GM12892 (cell line): ENCODE measurements around the gene BAIAP3.

Source experiments
- DNase-seq: peaks from one replicate; pipeline ENCODE4 v3.0.0; 2011; ENCODE audit not compliant: insufficient read length
- FAIRE-seq: peaks from 2 replicates; lab custom pipeline; 2011; peaks lifted over from hg19 to GRCh38; lab: Jason Lieb, UNC
- POLR2A ChIP-seq: IDR thresholded peaks from 2 replicates; pipeline ENCODE4 v1.6.1; 2011; ENCODE audit warnings: low read depth, low read length, control low read depth
- POLR2AphosphoS5 ChIP-seq: IDR thresholded peaks from 2 replicates; pipeline ENCODE4 v1.6.1; 2011; ENCODE audit warnings: low read depth, low read length, control low read depth
- TAF1 ChIP-seq: IDR thresholded peaks from 2 replicates; pipeline ENCODE4 v1.6.1; 2011; ENCODE audit warnings: low read depth, mild to moderate bottlenecking, control low read depth, low read length, borderline replicate concordance

Gene BAIAP3

DNA sequence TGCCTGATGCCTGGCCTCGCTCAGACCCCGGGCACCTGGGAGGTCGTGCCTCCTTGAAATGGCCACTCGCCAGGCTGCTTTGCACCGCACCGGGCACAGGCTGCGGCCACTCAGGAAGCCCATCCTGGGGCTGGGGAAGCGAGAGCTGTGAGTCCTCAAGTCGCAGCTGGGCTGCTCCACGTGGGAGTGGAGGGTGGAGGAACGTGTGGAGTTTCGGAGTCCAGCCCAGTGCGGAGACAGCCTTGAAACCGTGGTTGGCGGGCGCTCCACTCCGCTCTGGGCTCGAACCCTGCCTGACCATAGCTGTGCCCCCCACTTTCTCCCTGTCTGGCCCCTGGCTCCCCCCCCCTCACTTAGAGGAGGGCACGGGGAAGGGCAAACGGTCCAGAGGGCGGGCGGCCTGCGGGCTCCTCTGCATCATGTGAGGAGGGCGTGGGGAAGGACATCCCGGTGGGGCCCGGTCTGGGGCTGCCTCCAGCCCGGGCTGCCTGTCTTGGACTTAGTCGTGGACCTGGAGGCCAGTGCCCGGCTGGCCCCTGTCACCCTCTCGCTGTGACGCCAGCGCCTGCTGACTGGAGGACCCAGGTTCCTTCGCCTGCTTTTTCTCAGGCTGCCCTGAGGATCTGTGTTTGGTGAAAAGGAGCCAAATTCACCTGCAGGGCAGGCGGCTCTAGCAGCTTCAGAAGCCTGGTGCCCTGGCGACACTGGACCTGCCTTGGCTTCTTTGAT, 21.5 kb upstream of the BAIAP3 start:
- no peak for DNase-seq
- no peak for TF ChIP-seq POLR2AphosphoS5
- no peak for TF ChIP-seq TAF1
- TF ChIP-seq POLR2A, result no peak
- FAIRE-seq, result no peak

DNA sequence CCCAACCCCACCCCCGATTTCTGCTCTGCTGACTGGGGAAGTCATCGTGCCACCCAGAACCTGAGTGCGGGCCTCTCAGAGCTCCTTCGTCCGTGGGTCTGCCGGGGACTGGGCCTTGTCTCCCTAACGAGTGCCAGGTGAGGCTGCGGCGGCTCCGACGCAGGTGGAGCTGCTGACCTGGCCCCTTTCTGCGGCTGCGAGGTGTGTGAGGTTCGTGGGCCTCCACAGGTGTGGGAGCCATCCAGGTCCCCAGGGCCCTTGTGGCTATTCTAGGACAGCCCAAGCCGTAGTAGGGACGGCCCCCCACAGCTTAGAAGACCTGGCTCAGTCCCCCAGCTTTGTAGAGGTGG, 21.0 kb upstream of the BAIAP3 start:
- no peak for FAIRE-seq

DNA sequence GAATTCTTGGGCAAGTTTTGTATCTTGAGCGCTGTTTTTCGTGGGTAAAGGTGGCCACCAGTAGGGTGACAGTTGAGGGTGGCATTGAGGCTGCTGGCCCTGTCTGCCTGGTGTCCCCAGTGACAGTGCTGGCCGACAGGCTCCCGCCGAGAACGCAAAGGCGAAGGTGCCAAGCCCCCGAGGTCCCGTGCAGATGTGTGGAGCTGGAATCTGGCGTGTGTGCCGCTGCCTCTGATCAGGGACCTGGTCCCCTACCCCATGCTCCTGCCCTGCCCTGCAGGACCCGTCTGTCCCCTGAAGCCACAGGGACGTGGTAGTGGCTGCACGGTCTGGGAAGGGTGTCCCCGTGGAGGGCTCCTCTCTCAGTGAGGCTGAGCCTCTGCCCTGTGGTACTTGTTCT, 20.5 kb upstream of the BAIAP3 start:
- FAIRE-seq (no peak), DNase-seq (no peak)
- TF ChIP-seq POLR2AphosphoS5 (no peak), TAF1 (no peak), POLR2A (no peak)

More for the DNA sequence above, 21.0 kb upstream of the BAIAP3 start:
- DNase-seq, result no peak
- TF ChIP-seq POLR2AphosphoS5, result no peak
- no peak for TF ChIP-seq POLR2A
- TF ChIP-seq TAF1, result no peak

DNA sequence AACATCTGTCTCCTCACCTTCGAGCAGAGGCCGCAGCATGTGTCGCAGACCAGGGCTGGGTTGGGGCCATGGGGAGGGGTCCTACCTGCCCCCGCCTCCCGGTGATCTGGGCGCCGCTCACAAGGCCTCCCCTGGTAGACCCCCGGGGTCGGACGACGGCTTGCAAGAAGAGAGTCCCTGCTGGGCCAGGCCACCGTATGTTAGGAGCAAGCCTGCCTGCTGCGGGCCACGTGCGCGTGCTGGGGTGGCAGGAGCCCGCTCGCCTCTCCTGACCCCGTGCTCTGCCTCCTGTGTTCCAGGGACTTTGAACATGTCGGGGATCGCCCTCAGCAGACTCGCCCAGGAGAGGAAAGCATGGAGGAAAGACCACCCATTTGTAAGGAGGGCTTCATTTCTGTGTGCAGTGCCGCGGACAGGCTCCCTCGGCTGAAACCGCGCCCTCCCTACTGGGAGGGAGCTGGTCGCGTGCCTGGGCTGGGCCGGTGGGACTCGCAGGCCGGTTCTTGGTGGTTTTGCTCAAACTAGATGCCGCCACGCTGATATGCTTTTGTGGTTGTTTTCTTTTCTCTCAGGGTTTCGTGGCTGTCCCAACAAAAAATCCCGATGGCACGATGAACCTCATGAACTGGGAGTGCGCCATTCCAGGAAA, 19.6 kb upstream of the BAIAP3 start:
- FAIRE-seq (no peak), DNase-seq (no peak)
- TF ChIP-seq POLR2A (no peak), POLR2AphosphoS5 (no peak), TAF1 (no peak)

DNA sequence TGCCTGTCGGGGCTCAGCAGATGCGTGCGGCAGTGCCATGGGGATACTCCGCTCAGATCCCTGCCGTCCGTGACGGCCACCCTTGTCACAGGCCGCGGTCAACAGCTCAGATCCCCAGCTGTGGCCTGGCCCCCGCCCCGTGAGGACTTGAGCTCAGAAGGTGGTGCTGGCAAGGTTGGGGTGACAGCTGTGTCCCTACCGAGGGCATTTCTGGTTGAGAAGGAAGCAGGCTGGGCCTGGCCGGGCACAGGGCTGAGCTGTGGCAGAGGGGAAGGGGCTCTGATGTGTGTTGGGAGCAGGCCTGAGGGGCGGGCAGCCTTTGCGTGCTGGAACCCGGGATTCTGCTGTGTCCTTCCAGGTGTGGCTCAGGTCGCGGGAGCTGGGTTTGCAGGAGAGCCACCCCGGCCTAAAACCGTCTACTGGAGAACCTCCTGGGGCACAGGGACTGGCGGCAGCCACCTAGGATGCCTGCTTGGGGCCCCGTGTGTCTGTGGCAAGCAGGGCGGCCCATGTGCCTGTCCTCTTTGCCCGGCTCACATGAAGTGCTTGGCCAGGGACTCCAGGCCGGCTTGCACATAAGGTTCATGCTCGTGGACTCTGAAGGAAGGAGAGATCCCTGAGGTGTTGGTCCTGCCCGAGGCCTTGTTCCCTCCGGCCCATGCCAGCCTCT, 18.9 kb upstream of the BAIAP3 start:
- FAIRE-seq (no peak), DNase-seq (no peak)

DNA sequence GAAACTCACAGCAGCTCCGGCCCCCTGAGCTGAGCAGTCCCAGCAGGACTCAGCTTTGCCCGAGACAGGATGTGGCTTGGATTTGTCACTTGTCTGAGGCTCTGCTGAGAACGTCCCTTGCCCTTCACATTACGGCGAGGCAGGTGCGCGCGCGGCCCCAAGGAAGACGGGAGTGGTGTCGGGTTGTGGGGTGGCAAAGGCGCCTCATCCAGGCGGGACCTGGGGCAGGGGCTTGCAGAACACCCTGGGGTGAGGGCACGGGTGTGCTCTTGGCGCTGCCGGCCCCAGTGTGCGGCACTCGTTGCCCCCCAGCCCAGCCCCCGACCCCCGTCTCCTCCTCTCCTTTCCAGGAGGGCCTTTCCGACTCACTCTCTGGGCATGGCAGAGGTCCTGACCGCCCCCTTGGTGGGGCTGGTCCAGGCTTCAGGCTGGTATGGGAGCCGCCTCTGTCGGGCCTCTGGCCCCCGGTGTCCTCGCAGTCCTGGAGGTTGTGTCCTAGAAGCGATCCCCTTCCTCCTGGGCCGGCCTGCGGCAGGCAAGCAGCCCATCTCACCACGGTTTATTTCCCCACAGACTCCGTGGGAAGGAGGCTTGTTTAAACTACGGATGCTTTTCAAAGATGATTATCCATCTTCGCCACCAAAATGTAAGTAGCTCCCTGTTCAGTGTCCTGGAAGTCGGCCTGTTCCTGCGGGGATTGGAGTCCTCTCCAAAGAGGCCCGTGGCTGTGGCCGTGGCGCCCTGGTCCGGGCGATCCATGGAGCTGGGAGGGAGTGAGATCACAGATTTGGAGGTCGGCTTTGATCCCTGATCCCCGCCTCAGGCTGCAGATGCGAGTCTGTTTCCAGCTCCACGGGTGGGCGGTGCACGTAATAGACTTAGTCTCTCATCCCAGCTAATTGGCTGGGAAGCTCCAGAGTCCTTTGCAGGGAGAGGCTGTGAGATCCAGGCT, 18.1 kb upstream of the BAIAP3 start:
- FAIRE-seq (no peak), DNase-seq (no peak)
- no peak for TF ChIP-seq POLR2A

More for the DNA sequence above, 18.9 kb upstream of the BAIAP3 start:
- TF ChIP-seq POLR2AphosphoS5 (no peak; the same call in 1 of the 2 replicates), POLR2A (no peak; the same call in 1 of the 2 replicates), TAF1 (no peak)

DNA sequence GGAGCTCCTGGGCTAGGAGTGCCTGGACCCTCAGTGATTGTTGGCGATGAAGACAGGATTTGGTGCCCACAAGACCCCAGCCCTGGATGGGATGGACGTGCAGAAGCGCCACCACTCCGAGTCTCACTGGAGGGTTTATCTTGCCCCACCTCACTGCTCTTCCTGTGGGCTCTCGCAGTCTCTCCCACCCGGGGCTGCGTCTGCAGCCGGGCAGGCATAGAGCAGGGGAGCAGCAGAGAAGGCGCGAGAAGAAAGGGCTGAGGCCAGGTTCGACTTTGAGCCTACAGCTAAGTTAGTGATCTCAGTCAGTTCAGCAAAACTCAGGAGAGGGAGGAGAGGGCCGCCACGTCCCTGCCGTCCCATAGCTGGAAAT, 17.4 kb upstream of the BAIAP3 start:
- DNase-seq (no peak), FAIRE-seq (no peak)
- no peak for TF ChIP-seq TAF1

DNA sequence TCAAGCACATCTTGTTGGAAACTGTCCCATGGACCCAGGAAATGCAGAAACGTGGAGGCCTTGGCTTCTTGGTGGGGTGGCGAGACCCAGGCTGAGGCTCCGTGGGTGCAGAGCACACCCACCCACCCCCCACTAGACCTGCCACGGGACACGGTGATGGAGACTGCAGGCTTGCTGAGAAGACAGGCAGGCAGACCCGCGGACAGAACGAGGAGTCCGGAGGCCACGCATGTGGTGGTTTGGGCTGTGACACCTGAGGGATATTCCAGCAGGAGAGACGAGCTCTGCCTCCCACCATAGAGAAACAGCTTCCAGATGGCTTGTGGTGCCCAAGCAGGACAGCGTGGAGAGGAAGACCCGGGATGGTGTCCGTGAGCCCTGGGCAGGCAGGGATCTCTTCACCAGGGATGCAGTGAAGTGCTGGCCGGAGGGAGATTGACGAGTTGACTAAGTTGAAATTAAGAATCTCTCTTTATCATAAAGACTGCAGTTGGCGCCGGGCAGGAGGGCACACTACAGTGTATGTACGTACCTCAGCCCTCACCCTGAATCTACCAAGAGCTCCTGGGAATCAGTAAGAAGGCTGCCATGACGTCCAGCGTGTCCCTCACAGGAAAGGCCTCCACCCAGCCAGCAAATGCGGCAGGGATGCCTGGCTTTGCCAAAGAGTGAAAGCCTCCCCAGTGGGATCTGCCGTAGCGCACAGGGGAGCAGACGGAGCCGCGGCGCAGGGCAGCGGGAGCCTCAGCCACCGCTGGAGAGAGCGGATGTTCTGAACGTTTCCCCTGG, 15.8 kb upstream of the BAIAP3 start:
- DNase-seq, result no peak
- TF ChIP-seq TAF1 (no peak), POLR2A (no peak), POLR2AphosphoS5 (no peak; the same call in 1 of the 2 replicates)
- FAIRE-seq, result no peak

DNA sequence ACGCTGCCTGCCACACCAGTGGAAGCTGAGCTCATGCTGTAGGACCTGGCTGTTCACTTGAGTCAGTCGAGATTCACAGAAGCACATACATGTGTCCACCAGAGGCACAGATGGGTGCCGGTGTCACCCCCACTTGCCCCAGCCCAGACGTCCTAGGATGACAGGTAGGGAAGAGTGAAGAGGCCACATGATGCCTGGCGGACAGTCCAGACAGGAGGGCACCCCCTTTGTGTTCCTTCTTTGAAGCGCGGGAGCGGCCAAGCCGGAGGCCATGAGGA, 15.2 kb upstream of the BAIAP3 start:
- DNase-seq (no peak), FAIRE-seq (no peak)
- no peak for TF ChIP-seq TAF1
- TF ChIP-seq POLR2A, result no peak
- peak; percentile 50; the same call in 1 of the 2 replicates for TF ChIP-seq POLR2AphosphoS5

DNA sequence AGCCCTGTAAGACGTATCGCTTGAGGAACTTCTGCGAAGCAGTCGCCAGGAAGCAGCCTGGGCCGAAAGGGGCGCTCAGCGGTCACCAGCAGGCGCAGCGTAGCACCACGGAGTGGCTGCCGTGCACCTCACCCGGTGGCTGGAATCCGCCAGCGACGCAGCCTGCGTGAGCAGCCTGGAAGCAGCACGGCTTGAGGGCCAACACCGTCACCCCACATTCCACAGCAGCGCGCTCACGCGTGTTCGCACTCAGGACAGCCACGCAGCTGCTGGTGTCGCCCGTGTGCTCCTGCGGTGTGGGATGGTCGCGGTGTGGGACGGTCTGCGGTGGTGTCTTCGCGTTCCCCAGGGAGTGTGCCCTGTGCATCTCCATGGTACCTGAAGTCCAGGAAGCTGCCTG, 14.4 kb upstream of the BAIAP3 start:
- DNase-seq (no peak), FAIRE-seq (no peak)
- TF ChIP-seq POLR2AphosphoS5 (peak; percentile 41; the same call in 1 of the 2 replicates), POLR2A (no peak; the same call in 1 of the 2 replicates), TAF1 (no peak)
